GM19324 (cell line): Measurements from ENCODE around the gene HLX.

Experiments
- ATAC-seq: cut with Tn5 transposase; IDR thresholded peaks from one replicate; pipeline ENCODE4 v1.9.1; 2021; ENCODE audit warnings: mild to moderate bottlenecking, moderate library complexity; ENCODE audit not compliant: unreplicated experiment, low FRiP score

HLX gene

DNA sequence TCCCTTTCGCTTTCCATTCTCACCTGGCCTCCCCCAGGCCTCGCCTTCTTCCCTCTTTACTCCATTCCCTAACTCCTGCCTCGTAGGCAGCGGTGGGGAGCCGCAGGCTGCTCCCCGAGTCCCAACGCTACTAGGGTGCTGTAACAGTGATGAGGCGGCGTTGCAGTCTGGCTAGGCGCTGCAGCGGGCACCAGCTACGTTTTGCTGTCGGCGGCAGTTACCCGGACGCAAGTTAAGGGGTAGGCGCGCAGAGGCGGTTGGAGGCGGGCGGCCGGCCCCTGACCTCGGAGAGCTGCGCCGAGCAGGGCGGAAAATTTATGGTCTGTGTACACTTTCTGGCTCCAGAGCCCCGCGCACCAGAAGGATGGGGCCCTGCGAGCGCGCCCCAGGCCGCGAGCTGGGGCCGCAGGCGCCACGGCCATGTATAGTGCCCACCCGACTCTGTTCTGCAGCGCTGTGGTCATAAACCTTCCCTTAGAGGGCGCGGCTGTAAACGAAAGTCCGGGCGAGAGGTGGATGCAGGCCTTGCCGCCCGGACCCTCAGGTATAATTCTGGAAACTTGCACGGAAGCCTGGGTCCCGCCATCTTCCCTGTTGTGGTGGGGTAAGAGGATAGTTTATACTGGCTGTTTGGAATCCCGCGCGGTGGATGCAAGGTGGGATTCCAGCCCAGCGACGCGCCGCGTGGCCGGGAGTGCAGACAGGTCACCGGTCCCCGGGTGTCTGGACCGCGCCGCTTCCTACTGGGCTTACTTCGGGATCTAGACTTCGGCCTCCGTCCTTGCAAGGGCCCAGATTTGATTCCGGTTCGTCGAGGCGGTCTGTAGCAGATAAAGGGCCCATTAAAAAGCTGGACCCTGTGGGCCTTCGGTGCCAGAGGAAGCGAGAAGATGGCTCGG is 15.0 kb downstream of the HLX start:
- ATAC-seq: no peak

GRCh38 chr1:220894924-220895256 is 15.6 kb downstream of the HLX start:
- ATAC-seq: no peak

- no peak for ATAC-seq
Observed at GRCh38 chr1:220895412-220895946, 16.2 kb downstream of the HLX start.

- no peak for ATAC-seq
Observed at GRCh38 chr1:220896092-220896491, 16.8 kb downstream of the HLX start.

- ATAC-seq: no peak
Observed at GRCh38 chr1:220900842-220901241, 21.6 kb downstream of the HLX start.

DNA sequence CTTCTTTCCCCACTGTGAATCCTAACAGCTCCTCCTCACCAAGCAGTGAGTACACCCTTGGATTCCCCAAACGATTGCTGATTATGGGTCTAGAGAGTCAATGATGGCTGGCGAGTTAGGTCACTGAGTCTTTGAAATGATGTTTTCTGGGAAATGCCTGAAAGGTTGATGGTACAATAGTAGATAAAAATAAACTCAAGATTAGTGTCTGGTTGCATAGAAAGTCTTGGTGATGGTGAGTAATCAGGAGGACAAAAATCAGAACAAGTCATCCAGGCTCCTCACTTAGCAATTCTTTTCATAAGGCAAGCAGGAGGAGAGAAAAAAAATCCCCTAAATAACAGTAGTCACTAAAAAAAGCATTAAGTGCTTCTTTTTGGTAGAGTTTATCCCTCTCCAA is 22.6 kb downstream of the HLX start:
- no peak for ATAC-seq

DNA sequence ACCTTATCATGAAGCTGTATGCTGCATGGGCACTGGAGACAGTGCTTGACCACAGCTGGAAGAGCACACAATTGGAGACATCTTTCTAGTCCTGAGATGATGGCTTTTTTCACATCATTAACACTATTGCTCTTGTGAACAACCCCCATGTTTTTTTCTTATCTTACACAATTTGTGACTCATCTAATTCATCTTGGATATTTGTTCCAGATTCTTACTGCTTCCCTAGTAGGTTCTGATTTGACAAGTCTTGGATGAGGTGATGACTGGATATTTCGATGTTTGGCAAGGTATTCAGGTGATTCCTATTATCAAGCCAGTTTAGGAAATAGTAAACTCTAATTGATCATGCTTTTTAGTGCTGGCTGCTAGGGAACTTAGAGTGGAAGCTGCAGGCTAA is 23.7 kb downstream of the HLX start:
- ATAC-seq: no peak

- ATAC-seq: no peak
Observed at GRCh38 chr1:220904876-220905275, 25.6 kb downstream of the HLX start.

DNA sequence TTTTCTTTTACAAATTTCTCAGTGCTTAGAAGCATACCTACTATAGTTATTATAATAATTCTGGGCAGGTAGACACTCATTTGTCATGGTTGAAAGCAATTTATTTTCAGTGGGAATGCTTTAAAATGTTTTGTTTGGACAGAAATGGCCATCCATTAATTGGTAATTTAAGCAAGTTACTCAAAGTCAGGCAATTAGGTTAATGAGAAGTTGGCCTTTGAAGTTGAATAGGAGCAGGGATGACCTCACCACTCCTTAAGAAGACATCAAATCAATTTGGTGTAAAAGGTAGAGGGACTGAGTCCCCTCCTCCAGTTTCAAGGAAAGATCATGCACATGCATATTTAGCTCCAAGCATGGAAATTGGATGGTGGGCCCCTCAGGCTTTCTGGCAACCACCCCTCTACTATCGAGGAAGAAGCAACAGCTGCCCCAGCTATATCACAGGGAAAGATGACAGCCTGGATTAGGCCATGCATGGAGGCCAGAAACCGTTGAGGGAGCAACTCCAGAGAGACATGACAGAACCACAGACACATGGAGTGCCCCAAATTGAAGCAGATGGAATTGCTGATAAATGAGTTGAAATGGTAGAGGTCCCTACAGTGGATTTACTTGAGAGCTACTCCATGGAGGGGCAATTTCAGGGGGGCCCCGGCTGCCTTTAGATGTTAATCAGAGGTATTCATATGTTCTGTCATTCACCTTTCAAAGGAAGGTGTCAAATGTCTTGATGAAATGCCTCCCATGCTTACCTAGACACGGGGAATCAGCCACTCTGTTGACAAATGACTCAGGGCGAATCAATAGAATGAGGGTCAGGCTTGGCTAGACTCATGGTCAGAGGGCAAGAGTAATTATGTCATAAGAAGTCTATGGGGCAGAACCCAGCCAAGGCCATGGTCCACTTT is 26.7 kb downstream of the HLX start:
- ATAC-seq: no peak

GRCh38 chr1:220906561-220907334 is 27.5 kb downstream of the HLX start:
- ATAC-seq: no peak

- ATAC-seq: no peak
Observed at GRCh38 chr1:220908757-220909156, 29.5 kb downstream of the HLX start.

- ATAC-seq: no peak
Observed at GRCh38 chr1:220910021-220910420, 30.8 kb downstream of the HLX start.

GRCh38 chr1:220914283-220915116 is 35.3 kb downstream of the HLX start:
- ATAC-seq: no peak

GRCh38 chr1:220915117-220915440 is 35.8 kb downstream of the HLX start:
- ATAC-seq: no peak

GRCh38 chr1:220915954-220916353 is 36.7 kb downstream of the HLX start:
- no peak for ATAC-seq

DNA sequence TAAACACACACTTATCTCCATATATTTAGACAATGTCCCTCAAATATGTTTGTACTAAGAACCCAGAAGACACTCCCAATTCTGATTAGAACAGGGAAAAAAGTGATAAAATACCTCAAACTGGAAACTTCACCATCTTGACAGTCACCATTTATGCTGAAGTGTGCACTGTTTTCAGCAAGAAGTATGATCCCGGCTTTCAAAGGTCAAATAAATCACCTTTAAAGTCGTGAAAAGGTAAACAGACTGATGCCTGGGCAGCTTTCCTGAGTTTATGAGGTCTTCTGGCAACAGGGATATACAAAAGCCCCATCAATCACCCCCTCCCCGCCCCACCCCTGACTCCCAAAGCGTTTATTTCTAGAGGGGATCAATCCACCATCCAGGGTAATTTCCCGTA is 37.9 kb downstream of the HLX start:
- no peak for ATAC-seq

DNA sequence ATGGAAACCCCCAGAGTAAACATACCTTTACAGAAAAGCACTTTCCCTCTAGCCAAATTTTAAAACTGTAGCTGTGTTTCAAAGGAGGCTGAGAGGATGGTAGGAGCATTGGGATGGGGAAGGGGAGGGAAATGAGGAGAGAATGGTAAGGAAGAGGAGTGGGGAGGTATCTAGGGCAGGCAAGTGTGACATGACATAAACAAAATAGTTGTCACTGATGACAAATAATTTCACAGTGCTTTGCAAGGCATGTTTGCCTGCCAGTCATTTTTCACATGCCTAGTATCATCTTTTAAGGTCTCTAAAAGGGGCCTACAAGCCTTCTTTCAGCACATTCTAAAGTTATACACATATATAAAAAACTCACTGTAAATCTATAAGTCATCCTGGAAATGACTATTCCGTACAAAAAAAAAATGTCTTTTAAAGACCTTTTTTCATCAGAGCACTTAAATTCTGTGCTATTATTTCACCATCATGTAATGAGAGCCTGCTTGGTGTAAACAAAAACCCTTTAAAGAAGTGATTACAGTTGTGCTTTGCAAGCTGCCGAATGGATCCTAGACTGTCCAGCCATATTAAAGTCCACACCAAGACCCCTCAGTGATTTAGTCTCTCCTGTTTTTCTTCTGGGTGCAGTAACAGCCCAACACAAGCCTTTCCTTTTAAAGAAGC is 38.4 kb downstream of the HLX start:
- no peak for ATAC-seq

GRCh38 chr1:220918285-220918951 is 39.2 kb downstream of the HLX start:
- no peak for ATAC-seq

GRCh38 chr1:220920967-220921366 is 41.7 kb downstream of the HLX start:
- no peak for ATAC-seq
